GM13977 (cell line): ENCODE measurements around the gene UQCC3.
A peak's percentile ranks its signal among the peaks of the same experiment; 100 is the strongest.

ENCODE experiments used
- DNase-seq: peaks from one replicate; pipeline ENCODE4 v3.0.0; 2012; ENCODE audit warnings: low spot score
- in situ Hi-C: fragments of 300-500 bp; cut with MboI; formaldehyde crosslinking; loops from one replicate; pipeline ENCODE4 v1.12.0; 2022; ENCODE audit warnings: low sequenced_read_pairs, low pct_unique_long_range_greater_than_20kb, mixed read lengths, inconsistent platforms; ENCODE audit not compliant: unreplicated experiment
- TF ChIP-seq, protein P1 (sequence below): IDR thresholded peaks from 2 replicates; pipeline ENCODE4 v1.5.1; 2012; ENCODE audit warnings: mild to moderate bottlenecking, control low read depth; ENCODE audit not compliant: insufficient read depth; ENCODE audit errors: extremely low read depth, missing control alignments

UQCC3 gene, protein sequence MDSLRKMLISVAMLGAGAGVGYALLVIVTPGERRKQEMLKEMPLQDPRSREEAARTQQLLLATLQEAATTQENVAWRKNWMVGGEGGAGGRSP

DNA sequence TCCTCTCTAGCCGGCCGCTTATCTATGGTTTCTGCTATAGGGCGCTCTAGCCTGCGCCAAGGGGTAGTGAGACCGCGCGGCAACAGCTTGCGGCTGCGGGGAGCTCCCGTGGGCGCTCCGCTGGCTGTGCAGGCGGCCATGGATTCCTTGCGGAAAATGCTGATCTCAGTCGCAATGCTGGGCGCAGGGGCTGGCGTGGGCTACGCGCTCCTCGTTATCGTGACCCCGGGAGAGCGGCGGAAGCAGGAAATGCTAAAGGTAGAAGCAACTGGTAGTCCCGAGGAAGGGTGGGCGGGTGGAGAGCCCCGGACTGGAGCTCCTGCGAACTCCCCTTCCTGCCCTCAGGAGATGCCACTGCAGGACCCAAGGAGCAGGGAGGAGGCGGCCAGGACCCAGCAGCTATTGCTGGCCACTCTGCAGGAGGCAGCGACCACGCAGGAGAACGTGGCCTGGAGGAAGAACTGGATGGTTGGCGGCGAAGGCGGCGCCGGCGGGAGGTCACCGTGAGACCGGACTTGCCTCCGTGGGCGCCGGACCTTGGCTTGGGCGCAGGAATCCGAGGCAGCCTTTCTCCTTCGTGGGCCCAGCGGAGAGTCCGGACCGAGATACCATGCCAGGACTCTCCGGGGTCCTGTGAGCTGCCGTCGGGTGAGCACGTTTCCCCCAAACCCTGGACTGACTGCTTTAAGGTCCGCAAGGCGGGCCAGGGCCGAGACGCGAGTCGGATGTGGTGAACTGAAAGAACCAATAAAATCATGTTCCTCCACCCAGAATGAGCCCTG is at the start of gene UQCC3, which contains the start of gene LBHD1:
Gene UQCC3 (plus strand): TSS at position 66 of the 782 bp plus-strand sequence. CDS start 73 bp downstream, at position 139.
Gene LBHD1 (minus strand): TSS at position 660 of the 782 bp plus-strand sequence. CDS start 2,236 bp downstream, outside the sequence.
- TF ChIP-seq, protein P1, sequence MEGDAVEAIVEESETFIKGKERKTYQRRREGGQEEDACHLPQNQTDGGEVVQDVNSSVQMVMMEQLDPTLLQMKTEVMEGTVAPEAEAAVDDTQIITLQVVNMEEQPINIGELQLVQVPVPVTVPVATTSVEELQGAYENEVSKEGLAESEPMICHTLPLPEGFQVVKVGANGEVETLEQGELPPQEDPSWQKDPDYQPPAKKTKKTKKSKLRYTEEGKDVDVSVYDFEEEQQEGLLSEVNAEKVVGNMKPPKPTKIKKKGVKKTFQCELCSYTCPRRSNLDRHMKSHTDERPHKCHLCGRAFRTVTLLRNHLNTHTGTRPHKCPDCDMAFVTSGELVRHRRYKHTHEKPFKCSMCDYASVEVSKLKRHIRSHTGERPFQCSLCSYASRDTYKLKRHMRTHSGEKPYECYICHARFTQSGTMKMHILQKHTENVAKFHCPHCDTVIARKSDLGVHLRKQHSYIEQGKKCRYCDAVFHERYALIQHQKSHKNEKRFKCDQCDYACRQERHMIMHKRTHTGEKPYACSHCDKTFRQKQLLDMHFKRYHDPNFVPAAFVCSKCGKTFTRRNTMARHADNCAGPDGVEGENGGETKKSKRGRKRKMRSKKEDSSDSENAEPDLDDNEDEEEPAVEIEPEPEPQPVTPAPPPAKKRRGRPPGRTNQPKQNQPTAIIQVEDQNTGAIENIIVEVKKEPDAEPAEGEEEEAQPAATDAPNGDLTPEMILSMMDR = no peak
- in situ Hi-C loops = no loop called here
- DNase-seq = peak; percentile 88

DNA sequence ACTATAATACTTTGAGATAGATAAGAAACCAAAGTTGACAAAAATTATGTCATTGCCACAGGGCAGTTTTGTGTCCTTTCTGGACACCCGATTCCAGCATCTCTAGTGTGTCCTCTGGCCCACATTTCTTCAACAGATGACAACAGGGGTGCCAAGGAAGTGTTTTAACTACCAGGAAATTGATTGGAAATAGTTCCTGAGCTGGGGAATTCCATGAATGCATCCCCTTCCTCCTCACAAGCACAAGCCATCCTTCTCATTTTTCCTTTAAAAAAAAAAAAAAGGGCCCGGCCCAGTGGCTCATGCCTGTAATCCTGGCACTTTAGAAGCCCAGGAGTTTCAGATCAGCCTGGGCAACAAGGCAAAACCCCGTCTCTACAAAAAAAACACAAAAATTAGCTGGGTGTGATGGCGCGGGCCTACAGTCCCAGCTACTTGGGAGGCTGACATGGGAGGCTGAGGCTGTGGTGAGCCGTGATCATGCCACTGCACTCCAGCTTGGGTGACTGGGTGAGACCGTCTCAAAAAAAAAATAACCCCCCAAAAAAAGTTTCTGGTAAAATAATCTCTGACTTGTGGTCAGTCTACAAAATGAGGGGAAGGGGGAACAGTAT is 48.9 kb upstream of the UQCC3 start:
- TF ChIP-seq, protein P1 = no peak
- no peak for DNase-seq
- in situ Hi-C loops = no loop called here

DNA sequence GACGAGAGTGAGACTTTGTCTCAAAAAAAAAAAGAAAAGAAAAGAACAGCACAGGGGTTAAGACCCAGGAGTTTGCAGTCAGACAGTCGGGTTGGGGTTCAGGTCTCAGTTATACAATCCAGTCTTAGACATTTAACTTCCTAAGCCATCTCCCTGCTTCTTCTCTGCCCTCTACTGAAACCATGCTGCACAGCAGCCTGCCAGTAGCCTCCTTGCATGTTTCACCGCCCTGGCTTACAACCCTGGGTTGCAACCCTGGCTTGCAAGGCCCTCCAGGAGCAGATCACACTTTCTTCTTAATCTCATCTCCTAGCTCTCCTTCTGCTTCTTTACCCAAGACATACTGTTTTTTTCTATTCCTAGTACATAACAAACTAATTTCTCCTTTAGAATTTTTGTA is 43.8 kb upstream of the UQCC3 start:
- in situ Hi-C loops = no loop called here
- TF ChIP-seq, protein P1 = no peak
- no peak for DNase-seq

DNA sequence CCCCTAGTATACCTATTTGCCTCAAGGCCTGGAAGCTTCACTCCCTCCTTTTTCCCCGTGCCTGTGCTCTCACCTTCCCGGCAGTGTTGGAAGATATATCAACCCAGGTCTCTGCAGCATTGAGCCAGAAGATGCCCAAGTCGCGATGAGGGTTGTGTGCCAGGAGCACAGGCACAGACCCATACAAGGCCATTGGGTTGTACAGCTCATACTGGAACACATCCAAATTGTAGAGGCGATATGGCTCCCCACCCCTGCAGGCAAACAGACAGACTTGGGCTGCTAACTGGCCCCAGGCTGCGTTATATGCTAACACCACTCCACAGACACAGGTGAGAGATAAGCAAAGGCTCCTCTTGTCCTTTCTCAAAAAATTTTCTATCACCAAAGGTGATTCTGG is 39.0 kb upstream of the UQCC3 start:
- in situ Hi-C loops = no loop called here
- TF ChIP-seq, protein P1 = no peak
- no peak for DNase-seq

- TF ChIP-seq, protein P1 = no peak
- in situ Hi-C loops = no loop called here
- no peak for DNase-seq
Observed at GRCh38 chr11:62644220-62644619, 27.3 kb upstream of the UQCC3 start.

DNA sequence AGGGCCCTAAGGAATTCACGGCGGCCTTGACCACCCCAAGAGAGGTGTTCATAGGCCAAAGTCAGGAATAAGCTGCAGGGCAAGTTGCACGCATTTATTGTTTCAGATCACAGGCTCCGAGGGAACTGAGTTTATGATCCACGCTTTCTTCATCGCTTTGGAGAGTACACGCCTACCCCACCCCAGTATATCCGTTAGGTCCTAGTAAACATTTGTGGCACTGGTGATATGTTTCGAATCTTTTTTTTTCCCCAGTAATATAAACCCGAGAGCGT is 25.9 kb upstream of the UQCC3 start:
- in situ Hi-C loops = no loop called here
- TF ChIP-seq, protein P1 = no peak
- DNase-seq = no peak
